GM23338 (cell line): ENCODE results near the gene GOLGA2. TPM values are rescaled to one million over a fixed set of nuclear protein-coding genes. Genes with fewer than 3 reads are reported as not detected.

Source experiments
- ATAC-seq: fragments of 200-7000 bp; cut with Tn5 transposase; 3 replicates; pipeline ENCODE4 v1.9.1; 2020
- DNase-seq: peaks from one replicate; pipeline ENCODE4 v3.0.0-alpha.2; 2015; ENCODE audit warnings: low spot score
- H2AFZ ChIP-seq: fragments of 200-600 bp; sonication (generic); 2 replicates; pipeline ENCODE4 v1.8.0; 2016; ENCODE audit warnings: antibody characterized with exemption, mild to moderate bottlenecking, moderate library complexity
- H3F3A ChIP-seq: fragments of 200-600 bp; sonication (generic); replicated peaks from 2 replicates; pipeline ENCODE4 v1.8.0; 2017; ENCODE audit warnings: antibody characterized with exemption, mixed run types, low read depth
- H3K27ac ChIP-seq: fragments of 200-600 bp; sonication (generic); 2 replicates; pipeline ENCODE4 v1.6.1; 2016; ENCODE audit warnings: low read depth
- H3K27me3 ChIP-seq: fragments of 200-600 bp; sonication (generic); 2 replicates; pipeline ENCODE4 v1.8.0; 2016; ENCODE audit warnings: mild to moderate bottlenecking, mixed run types, moderate library complexity; ENCODE audit not compliant: insufficient read depth
- H3K36me3 ChIP-seq: fragments of 200-600 bp; sonication (generic); 2 replicates; pipeline ENCODE4 v1.8.0; 2016; ENCODE audit warnings: mild to moderate bottlenecking; ENCODE audit not compliant: insufficient read depth
- H3K4me1 ChIP-seq: fragments of 200-600 bp; sonication (generic); 2 replicates; pipeline ENCODE4 v1.8.0; 2016; ENCODE audit warnings: mild to moderate bottlenecking, moderate library complexity; ENCODE audit not compliant: insufficient read depth
- H3K4me2 ChIP-seq: fragments of 200-600 bp; sonication (generic); 2 replicates; pipeline ENCODE4 v1.7.1; 2017; ENCODE audit warnings: mixed run types
- H3K4me3 ChIP-seq: fragments of 200-600 bp; sonication (generic); 2 replicates; pipeline ENCODE4 v1.6.1; 2016; ENCODE audit warnings: mixed run types
- H3K79me2 ChIP-seq: fragments of 200-600 bp; sonication (generic); replicated peaks from 2 replicates; pipeline ENCODE4 v1.8.0; 2017; ENCODE audit warnings: mild to moderate bottlenecking; ENCODE audit not compliant: insufficient read depth
- H3K9me2 ChIP-seq: fragments of 200-600 bp; sonication (generic); 2 replicates; pipeline ENCODE4 v1.8.0; 2017; ENCODE audit not compliant: insufficient read depth
- H4K20me1 ChIP-seq: fragments of 200-600 bp; sonication (generic); replicated peaks from 2 replicates; pipeline ENCODE4 v1.8.0; 2017; ENCODE audit warnings: mild to moderate bottlenecking; ENCODE audit not compliant: insufficient read depth
- H3K27ac Mint-ChIP-seq: 2 replicates; pipeline ENCODE4 v1.8.0; 2020; ENCODE audit warnings: inconsistent platforms, mild to moderate bottlenecking, moderate library complexity, mixed read lengths
- H3K27me3 Mint-ChIP-seq: 3 replicates; pipeline ENCODE4 v1.8.0; 2022; ENCODE audit warnings: low read depth, mild to moderate bottlenecking, moderate library complexity, mixed read lengths, inconsistent platforms; ENCODE audit not compliant: insufficient read depth, poor library complexity
- H3K36me3 Mint-ChIP-seq: 3 replicates; pipeline ENCODE4 v1.8.0; 2021; ENCODE audit warnings: low read depth, mild to moderate bottlenecking, inconsistent platforms, moderate library complexity, mixed read lengths
- H3K4me1 Mint-ChIP-seq: 3 replicates; pipeline ENCODE4 v1.8.0; 2020; ENCODE audit warnings: mild to moderate bottlenecking, inconsistent platforms, mixed read lengths
- H3K4me3 Mint-ChIP-seq: 3 replicates; pipeline ENCODE4 v1.8.0; 2021; ENCODE audit warnings: moderate library complexity, mild to moderate bottlenecking, inconsistent platforms, mixed read lengths
- H3K9me3 Mint-ChIP-seq: 3 replicates; pipeline ENCODE4 v1.8.0; 2020; ENCODE audit warnings: moderate library complexity, mild to moderate bottlenecking, inconsistent platforms, mixed read lengths
- EZH2 ChIP-seq: fragments of 200-600 bp; sonication (generic); IDR thresholded peaks from one replicate; pipeline ENCODE4 v1.8.0; 2017; ENCODE audit warnings: antibody characterized with exemption, mild to moderate bottlenecking, low read depth; ENCODE audit not compliant: unreplicated experiment
- EZH2phosphoT487 ChIP-seq: fragments of 200-600 bp; sonication (generic); IDR thresholded peaks from one replicate; pipeline ENCODE4 v1.8.1; 2018; ENCODE audit warnings: antibody characterized with exemption; ENCODE audit not compliant: unreplicated experiment
- JUNB ChIP-seq: IDR thresholded peaks from one replicate; pipeline ENCODE4 v1.6.1; 2016; ENCODE audit warnings: antibody characterized with exemption; ENCODE audit not compliant: unreplicated experiment
- NANOG ChIP-seq: IDR thresholded peaks from 2 replicates; pipeline ENCODE4 v1.6.1; 2016; ENCODE audit warnings: antibody characterized with exemption, borderline replicate concordance
- ZNF114 ChIP-seq: fragments of 250-450 bp; sonication (Bioruptor Pico); IDR thresholded peaks from 2 replicates; pipeline ENCODE4 v1.5.0; 2020; ENCODE audit warnings: mild to moderate bottlenecking, moderate library complexity
- polyA plus RNA-seq: library from polyadenylated mRNA; unstranded; fragments of >200 nt; fragmentation: Nextera tagmentation; extraction: Ambion mirVana; gene quantifications from 2 replicates; pipeline ENCODE4 v1.2.1, GENCODE V29; 2016
- total RNA-seq: library from RNA; depleted of rRNA; stranded (reverse); fragments of >200 nt; shearing (Covaris generic); gene quantifications from 2 replicates; pipeline ENCODE4 v1.2.3, GENCODE V29; 2014
- TF ChIP-seq, protein P1 (sequence below): fragments of 250-450 bp; sonication (Bioruptor Pico); IDR thresholded peaks from 2 replicates; pipeline ENCODE4 v1.5.0; 2020; ENCODE audit warnings: mild to moderate bottlenecking, moderate library complexity
- TF ChIP-seq, protein P2 (sequence below): IDR thresholded peaks from one replicate; pipeline ENCODE4 v1.6.1; 2018; ENCODE audit warnings: antibody characterized with exemption; ENCODE audit not compliant: unreplicated experiment
- TF ChIP-seq, protein P3 (sequence below): IDR thresholded peaks from 2 replicates; pipeline ENCODE4 v1.6.1; 2016; ENCODE audit warnings: antibody characterized with exemption

Gene GOLGA2
- total and polyA plus RNA-seq, 2 experiments from 2014 or later, result 32.6 to 48.4 TPM

DNA sequence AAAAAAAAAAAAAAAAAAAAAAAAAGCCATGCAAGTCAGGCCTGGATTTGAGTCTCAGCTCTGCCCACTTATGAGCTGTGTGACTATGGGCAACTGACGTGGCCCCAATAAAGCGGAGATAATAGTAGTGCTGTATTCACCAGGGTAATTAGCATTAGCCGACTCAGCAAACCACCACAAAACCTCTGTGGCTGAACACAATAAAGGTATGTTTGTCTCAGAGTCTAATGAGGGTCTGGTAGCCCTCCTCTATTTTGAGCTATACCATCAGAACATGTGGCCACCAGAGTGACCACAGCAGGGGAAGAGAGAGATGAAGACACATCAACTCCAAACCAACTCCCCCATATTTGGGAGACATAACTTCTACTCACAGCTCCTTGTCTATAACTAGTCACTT lies 16.2 kb upstream of the GOLGA2 start (continued):
- TF ChIP-seq, protein P1, sequence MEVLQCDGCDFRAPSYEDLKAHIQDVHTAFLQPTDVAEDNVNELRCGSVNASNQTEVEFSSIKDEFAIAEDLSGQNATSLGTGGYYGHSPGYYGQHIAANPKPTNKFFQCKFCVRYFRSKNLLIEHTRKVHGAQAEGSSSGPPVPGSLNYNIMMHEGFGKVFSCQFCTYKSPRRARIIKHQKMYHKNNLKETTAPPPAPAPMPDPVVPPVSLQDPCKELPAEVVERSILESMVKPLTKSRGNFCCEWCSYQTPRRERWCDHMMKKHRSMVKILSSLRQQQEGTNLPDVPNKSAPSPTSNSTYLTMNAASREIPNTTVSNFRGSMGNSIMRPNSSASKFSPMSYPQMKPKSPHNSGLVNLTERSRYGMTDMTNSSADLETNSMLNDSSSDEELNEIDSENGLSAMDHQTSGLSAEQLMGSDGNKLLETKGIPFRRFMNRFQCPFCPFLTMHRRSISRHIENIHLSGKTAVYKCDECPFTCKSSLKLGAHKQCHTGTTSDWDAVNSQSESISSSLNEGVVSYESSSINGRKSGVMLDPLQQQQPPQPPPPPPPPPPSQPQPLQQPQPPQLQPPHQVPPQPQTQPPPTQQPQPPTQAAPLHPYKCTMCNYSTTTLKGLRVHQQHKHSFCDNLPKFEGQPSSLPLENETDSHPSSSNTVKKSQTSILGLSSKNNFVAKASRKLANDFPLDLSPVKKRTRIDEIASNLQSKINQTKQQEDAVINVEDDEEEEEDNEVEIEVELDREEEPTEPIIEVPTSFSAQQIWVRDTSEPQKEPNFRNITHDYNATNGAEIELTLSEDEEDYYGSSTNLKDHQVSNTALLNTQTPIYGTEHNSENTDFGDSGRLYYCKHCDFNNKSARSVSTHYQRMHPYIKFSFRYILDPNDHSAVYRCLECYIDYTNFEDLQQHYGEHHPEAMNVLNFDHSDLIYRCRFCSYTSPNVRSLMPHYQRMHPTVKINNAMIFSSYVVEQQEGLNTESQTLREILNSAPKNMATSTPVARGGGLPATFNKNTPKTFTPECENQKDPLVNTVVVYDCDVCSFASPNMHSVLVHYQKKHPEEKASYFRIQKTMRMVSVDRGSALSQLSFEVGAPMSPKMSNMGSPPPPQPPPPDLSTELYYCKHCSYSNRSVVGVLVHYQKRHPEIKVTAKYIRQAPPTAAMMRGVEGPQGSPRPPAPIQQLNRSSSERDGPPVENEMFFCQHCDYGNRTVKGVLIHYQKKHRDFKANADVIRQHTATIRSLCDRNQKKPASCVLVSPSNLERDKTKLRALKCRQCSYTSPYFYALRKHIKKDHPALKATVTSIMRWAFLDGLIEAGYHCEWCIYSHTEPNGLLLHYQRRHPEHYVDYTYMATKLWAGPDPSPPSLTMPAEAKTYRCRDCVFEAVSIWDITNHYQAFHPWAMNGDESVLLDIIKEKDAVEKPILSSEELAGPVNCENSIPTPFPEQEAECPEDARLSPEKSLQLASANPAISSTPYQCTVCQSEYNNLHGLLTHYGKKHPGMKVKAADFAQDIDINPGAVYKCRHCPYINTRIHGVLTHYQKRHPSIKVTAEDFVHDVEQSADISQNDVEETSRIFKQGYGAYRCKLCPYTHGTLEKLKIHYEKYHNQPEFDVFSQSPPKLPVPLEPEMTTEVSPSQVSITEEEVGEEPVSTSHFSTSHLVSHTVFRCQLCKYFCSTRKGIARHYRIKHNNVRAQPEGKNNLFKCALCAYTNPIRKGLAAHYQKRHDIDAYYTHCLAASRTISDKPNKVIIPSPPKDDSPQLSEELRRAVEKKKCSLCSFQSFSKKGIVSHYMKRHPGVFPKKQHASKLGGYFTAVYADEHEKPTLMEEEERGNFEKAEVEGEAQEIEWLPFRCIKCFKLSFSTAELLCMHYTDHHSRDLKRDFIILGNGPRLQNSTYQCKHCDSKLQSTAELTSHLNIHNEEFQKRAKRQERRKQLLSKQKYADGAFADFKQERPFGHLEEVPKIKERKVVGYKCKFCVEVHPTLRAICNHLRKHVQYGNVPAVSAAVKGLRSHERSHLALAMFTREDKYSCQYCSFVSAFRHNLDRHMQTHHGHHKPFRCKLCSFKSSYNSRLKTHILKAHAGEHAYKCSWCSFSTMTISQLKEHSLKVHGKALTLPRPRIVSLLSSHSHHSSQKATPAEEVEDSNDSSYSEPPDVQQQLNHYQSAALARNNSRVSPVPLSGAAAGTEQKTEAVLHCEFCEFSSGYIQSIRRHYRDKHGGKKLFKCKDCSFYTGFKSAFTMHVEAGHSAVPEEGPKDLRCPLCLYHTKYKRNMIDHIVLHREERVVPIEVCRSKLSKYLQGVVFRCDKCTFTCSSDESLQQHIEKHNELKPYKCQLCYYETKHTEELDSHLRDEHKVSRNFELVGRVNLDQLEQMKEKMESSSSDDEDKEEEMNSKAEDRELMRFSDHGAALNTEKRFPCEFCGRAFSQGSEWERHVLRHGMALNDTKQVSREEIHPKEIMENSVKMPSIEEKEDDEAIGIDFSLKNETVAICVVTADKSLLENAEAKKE (CRISPR knock-in tag), result no peak
- TF ChIP-seq NANOG (no peak), EZH2 (no peak)
- TF ChIP-seq, protein P2, sequence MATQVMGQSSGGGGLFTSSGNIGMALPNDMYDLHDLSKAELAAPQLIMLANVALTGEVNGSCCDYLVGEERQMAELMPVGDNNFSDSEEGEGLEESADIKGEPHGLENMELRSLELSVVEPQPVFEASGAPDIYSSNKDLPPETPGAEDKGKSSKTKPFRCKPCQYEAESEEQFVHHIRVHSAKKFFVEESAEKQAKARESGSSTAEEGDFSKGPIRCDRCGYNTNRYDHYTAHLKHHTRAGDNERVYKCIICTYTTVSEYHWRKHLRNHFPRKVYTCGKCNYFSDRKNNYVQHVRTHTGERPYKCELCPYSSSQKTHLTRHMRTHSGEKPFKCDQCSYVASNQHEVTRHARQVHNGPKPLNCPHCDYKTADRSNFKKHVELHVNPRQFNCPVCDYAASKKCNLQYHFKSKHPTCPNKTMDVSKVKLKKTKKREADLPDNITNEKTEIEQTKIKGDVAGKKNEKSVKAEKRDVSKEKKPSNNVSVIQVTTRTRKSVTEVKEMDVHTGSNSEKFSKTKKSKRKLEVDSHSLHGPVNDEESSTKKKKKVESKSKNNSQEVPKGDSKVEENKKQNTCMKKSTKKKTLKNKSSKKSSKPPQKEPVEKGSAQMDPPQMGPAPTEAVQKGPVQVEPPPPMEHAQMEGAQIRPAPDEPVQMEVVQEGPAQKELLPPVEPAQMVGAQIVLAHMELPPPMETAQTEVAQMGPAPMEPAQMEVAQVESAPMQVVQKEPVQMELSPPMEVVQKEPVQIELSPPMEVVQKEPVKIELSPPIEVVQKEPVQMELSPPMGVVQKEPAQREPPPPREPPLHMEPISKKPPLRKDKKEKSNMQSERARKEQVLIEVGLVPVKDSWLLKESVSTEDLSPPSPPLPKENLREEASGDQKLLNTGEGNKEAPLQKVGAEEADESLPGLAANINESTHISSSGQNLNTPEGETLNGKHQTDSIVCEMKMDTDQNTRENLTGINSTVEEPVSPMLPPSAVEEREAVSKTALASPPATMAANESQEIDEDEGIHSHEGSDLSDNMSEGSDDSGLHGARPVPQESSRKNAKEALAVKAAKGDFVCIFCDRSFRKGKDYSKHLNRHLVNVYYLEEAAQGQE, result no peak

DNA sequence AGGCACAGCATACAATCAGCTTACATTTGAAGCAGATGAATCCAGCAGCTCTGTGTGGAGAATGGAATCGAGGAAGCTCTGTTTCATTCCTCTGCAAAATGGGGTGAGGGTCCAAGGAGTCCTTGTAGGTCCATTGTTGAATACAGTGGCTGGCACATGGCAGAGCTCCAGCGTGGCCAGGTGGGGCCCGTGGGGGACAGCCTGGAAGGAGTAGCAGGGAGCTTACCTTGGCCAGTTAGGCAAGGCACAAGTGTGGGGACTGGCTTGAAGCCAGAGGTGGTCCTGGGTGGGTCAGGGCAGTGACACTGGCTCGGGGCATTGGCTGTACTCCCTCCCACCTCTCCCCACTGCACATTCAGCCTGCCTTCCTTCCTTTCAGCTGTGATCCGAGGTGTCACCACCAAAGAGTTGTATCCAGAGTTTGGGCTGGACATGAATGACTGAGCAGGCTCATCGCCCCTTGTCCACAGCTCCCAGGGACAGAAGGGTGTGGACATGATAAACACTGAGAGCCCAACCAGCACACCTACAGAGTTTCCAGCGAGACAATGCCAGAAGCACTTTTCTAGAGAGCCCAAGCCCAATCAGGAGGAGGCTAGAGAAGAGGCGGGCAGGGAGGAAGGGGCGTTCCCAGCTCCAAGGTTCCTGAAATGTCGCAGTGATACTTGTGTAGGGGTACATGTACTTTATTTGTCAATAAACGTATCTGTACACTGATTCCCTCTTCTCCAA lies 12.6 kb upstream of the GOLGA2 start:
- ATAC-seq, result no peak
- H3K4me1 ChIP-seq, result no peaks in the 10 kb centered on the region
- no peaks in the 10 kb centered on the region for H3K27me3 ChIP-seq
- no peaks in the 10 kb centered on the region for H4K20me1 ChIP-seq
- H3K79me2 ChIP-seq, result no peaks in the 10 kb centered on the region
- no peak overlapping the region for H3K27ac Mint-ChIP-seq
- no peak overlapping the region for H3K27ac ChIP-seq
- no peaks in the 10 kb centered on the region for H3K9me2 ChIP-seq
- H3K36me3 ChIP-seq, result no peaks in the 10 kb centered on the region
- peaks cover 17% of the 10 kb centered on the region for H3K36me3 Mint-ChIP-seq
- H3K4me1 Mint-ChIP-seq, result no peaks in the 10 kb centered on the region
- H3K4me3 Mint-ChIP-seq, result no peak overlapping the region
- H2AFZ ChIP-seq, result no peak overlapping the region
- H3K4me3 ChIP-seq, result no peak overlapping the region
- no peak overlapping the region for H3K4me2 ChIP-seq
- no peaks in the 10 kb centered on the region; the same call in 2 of the 3 replicates for H3K9me3 Mint-ChIP-seq
- no peak for DNase-seq
- no peaks in the 10 kb centered on the region for H3F3A ChIP-seq
- no peaks in the 10 kb centered on the region for H3K27me3 Mint-ChIP-seq
- TF ChIP-seq, protein P3, sequence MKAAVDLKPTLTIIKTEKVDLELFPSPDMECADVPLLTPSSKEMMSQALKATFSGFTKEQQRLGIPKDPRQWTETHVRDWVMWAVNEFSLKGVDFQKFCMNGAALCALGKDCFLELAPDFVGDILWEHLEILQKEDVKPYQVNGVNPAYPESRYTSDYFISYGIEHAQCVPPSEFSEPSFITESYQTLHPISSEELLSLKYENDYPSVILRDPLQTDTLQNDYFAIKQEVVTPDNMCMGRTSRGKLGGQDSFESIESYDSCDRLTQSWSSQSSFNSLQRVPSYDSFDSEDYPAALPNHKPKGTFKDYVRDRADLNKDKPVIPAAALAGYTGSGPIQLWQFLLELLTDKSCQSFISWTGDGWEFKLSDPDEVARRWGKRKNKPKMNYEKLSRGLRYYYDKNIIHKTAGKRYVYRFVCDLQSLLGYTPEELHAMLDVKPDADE, result no peak
- TF ChIP-seq, protein P2, result no peak
- TF ChIP-seq EZH2phosphoT487, result no peak
- TF ChIP-seq JUNB, result no peak
- TF ChIP-seq EZH2, result no peak
- TF ChIP-seq ZNF114 (CRISPR knock-in tag), result no peak
